CD4-positive, alpha-beta T cell treated with Interleukin-12 subunit alpha and Interleukin-12 subunit beta, for 1 hour (primary cell): ENCODE data around the gene NPLOC4.

Experiments
- DNase-seq: peaks from one replicate; pipeline ENCODE4 v3.0.0-alpha.2; 2020

NPLOC4 gene

GRCh38 chr17:81660441-81660840, 23.5 kb upstream of the NPLOC4 start:
- DNase-seq: no peak

DNA sequence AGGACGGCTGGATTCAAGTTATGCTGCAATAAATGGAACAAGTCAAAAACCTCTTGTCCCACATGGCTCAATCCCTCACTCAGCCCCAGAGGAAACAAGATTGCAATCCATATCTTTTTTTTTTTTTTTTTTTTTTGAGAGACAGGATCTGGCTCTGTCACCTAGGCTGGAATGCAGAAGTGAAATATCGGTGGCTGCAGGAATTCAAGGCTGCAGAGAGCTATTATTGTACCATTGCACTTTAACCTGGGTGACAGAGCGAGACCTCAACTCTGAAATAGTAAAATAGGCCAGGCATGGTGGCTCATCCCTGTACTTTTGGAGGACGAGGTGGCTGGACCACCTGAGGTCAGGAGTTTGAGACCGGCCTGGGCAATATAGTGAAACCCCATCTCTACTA, 22.1 kb upstream of the NPLOC4 start:
- no peak for DNase-seq

- DNase-seq: no peak
These were observed 19.9 kb upstream of the NPLOC4 start for GRCh38 chr17:81656835-81657234.

GRCh38 chr17:81656118-81656743, 19.3 kb upstream of the NPLOC4 start, which contains the start of gene PDE6G:
Gene PDE6G (minus strand): TSS chr17:81656542. CDS start chr17:81653305, 3,237 bp downstream.
- DNase-seq: no peak

- no peak for DNase-seq
These were observed 18.6 kb upstream of the NPLOC4 start for GRCh38 chr17:81655378-81656117.

- DNase-seq: no peak
These were observed 16.2 kb upstream of the NPLOC4 start for GRCh38 chr17:81652906-81653771.

DNA sequence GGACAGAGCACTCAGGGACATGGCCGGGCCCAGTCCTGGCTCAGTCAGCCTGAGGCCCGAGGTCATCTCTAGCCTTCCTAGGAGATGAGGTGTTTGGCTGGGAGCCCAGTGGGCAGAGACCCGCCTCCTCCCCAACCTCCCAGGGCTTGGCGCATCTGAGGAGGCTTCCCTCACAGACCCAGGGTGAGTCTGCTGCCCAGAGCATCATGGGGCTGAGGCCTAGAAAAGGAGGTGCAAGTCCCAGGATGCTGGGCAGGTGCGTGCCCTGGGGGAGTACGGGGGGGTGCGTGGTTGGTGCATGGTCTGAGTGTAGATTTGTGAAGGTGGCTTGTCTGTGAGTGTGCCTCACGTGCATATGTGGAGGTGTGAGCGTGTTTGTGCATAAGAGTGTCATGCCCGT, 14.8 kb upstream of the NPLOC4 start:
- DNase-seq: no peak

DNA sequence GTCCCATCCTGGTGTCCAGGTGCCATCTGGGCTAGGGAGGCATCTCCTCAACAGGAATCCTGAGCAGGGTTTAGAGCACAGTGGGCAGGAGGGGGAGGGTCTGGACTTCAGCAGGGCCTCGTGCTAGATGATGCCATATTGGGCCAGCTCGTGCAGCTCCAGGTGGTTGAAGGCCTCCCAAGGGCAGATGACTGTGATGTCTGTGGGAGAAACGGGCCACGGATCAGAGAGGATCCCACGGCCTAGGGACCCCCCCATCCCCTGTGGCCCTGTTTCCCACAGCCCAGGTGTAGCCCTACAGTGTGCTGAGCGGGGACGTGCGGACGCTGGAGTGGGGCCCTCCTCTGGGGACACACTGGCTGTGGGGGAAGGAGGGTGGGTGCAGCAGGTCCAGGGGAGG, 14.0 kb upstream of the NPLOC4 start:
- no peak for DNase-seq

GRCh38 chr17:81648707-81649085, 11.8 kb upstream of the NPLOC4 start:
- no peak for DNase-seq

GRCh38 chr17:81648013-81648706, 11.2 kb upstream of the NPLOC4 start:
- no peak for DNase-seq

GRCh38 chr17:81647640-81648012, 10.7 kb upstream of the NPLOC4 start:
- DNase-seq: no peak

DNA sequence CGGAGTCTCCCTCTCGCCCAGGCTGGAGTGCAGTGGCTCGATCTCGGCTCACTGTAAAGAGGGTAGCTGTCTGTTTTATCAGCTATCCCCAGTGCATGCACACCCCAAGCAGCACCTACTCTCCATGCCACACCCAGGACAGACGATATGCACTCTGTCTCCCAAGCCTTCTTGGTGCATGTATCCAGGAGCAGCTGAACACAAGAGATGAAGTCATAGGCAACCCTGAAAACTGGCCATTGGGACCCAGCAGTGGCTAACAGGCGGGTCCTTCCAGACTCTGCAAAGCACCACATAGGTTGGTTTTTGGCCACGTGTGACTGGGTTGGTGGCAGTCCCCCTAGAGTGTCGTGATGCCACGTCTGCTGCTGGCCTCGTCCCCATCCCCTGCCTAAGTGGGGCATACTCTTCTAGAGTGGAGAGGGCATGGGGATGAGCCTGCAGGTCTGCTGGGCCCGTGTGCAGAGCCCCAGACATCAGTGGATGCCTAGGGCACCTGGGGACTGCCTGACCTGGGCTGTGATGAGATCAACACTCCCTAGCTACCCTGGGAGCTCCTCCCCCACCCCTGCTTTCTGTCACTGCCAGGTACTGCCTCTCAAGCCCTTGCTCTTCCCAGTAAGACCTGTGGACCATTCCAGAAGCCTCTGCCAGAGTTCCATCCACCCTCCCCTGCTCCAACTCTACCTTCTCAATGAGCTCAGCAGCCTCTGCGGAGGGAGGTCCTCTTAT, 10.1 kb upstream of the NPLOC4 start:
- no peak for DNase-seq

GRCh38 chr17:81644976-81645952, 8.4 kb upstream of the NPLOC4 start:
- no peak for DNase-seq

GRCh38 chr17:81644496-81644895, 7.6 kb upstream of the NPLOC4 start:
- DNase-seq: no peak

DNA sequence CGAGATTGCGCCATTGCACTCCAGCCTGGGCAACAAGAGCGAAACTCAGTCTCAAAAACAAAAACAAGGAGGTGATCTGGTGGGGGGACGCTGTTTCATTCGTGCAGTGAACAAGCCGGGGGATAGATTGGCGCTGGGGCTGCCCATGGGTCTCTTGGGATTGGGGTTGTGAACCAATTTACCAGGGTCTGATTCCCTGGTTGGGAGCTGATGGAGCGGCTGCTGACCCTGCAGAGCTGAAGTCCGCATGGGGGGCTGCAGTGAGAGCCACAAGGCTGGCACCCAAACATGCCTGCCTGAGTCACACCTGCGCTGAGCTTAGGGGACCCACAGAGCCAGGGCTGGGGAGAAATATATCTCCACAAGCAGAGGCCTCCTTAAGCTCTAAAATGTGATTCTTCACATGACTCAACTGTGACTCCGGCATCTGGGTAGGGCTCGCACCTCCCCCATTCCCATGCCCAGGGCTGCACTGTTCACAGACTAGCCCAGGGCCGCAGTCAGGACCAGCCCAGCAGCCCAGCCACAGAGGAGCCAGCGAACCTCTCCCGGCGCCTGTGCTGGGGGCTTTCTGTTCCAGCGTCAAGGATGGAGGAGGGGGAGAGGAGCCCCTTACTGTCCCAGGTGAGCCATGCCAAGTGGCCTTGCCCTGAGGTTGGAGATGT, 5.0 kb upstream of the NPLOC4 start:
- DNase-seq: no peak

- no peak for DNase-seq
These were observed 3.1 kb upstream of the NPLOC4 start for GRCh38 chr17:81640011-81640410.

DNA sequence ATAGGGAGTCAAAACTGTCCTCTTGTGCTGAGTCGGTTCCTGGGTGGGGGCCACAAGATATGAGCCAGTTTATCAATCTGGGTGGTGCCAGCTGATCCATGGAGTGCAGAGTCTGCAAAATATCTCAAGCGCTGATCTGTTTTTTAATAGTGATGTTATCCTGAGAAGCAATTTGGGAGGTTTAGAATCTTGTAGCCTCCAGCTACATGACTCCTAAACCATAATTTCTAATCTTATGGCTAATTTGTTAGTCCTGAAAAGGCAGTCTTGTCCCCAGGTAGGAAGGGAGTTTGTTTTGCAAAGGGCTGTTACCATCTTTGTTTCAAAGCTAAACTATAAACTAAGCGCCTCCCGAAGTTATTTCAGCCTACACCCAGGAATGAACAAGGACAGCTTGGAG, 1.8 kb upstream of the NPLOC4 start:
- DNase-seq: no peak

GRCh38 chr17:81635973-81636504, 873 bp downstream of the NPLOC4 start:
- DNase-seq: no peak

- no peak for DNase-seq
These were observed 1.5 kb downstream of the NPLOC4 start for GRCh38 chr17:81635431-81635830.

DNA sequence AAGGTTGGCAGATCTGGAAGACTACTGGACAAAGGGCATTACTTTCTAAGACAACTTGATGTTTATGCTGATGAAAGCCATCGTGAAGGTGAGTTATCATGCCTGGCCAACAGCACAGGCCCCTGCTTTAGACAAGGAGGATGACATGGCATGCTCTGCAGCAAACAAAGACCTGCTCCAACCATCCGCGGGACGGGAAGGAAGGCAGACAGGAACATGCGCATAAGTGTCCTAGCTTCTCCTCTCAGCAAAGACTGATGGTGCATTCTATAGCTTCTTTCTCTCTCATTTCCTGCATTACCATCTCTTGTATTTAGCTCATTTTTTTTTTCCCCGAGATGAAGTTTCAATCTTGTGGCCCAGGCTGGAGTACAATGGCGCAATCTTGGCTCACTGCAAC, 5.4 kb downstream of the NPLOC4 start:
- DNase-seq: no peak
